K562 (cell line): ENCODE results near the gene GNG7. TPM values are rescaled to one million over a fixed set of nuclear protein-coding genes. Genes with fewer than 3 reads are reported as not detected.

Experiments
- BCOR ChIP-seq: fragments of 450-650 bp; IDR thresholded peaks from 2 replicates; pipeline ENCODE4 v1.6.1; 2016
- EP300 ChIP-seq: IDR thresholded peaks from 2 replicates; pipeline ENCODE4 v1.6.1; 2012; ENCODE audit warnings: low read length, improper control_type of control experiment
- FOXJ3 ChIP-seq: sonication (generic); formaldehyde crosslinking; IDR thresholded peaks from 2 replicates; pipeline ENCODE4 v1.4.0; 2020; ENCODE audit warnings: mild to moderate bottlenecking, missing genetic modification reagents
- KLF10 ChIP-seq: fragments of 250-450 bp; sonication (Bioruptor Pico); IDR thresholded peaks from 2 replicates; pipeline ENCODE4 v1.6.1; 2021; ENCODE audit warnings: matching md5 sums
- POLR2A ChIP-seq: fragments of 450-650 bp; conservative IDR thresholded peaks from 2 replicates; pipeline ENCODE4 v1.6.1; 2016
- POLR3A ChIP-seq: IDR thresholded peaks from 2 replicates; pipeline ENCODE4 v1.6.1; 2011; ENCODE audit warnings: borderline replicate concordance, mild to moderate bottlenecking, moderate library complexity; ENCODE audit not compliant: insufficient read length, insufficient read depth; ENCODE audit errors: extremely low read depth
- RHOXF2B ChIP-seq: fragments of 250-450 bp; sonication (Bioruptor Pico); conservative IDR thresholded peaks from 2 replicates; pipeline ENCODE4 v1.5.1; 2021
- SMARCA5 ChIP-seq: fragments of 450-650 bp; IDR thresholded peaks from 2 replicates; pipeline ENCODE4 v1.6.1; 2016
- TCF3 ChIP-seq: sonication (generic); formaldehyde crosslinking; IDR thresholded peaks from 2 replicates; pipeline ENCODE4 v1.4.0; 2020; ENCODE audit warnings: mild to moderate bottlenecking, missing genetic modification reagents
- ZNF121 ChIP-seq: sonication (generic); formaldehyde crosslinking; conservative IDR thresholded peaks from 2 replicates; pipeline ENCODE4 v1.8.0; 2022; ENCODE audit warnings: missing genetic modification reagents
- ZNF232 ChIP-seq: sonication (generic); formaldehyde crosslinking; IDR thresholded peaks from 2 replicates; pipeline ENCODE4 v1.8.0; 2022; ENCODE audit warnings: mild to moderate bottlenecking, missing genetic modification reagents
- ZNF282 ChIP-seq: sonication (generic); formaldehyde crosslinking; IDR thresholded peaks from 2 replicates; pipeline ENCODE4 v1.8.1; 2023; ENCODE audit warnings: missing genetic modification reagents
- ZNF324 ChIP-seq: fragments of 250-450 bp; sonication (Bioruptor Pico); IDR thresholded peaks from 2 replicates; pipeline ENCODE4 v1.4.0; 2020; ENCODE audit warnings: mild to moderate bottlenecking
- ZNF717 ChIP-seq: fragments of 250-450 bp; sonication (Bioruptor Pico); IDR thresholded peaks from 2 replicates; pipeline ENCODE4 v1.5.0; 2021
- polyA plus RNA-seq, 8 experiments: library from polyadenylated mRNA; depleted of rRNA in 4 of 8; stranded (reverse) in 5 of 8; unstranded in 3 of 8; fragments of >200 nt; fragmentation: Nextera tagmentation in 2 of 8; fragmentation: Illumina TruSeq in 1 of 8; extraction: Ambion mirVana in 2 of 8; extraction: Trizol in 1 of 8; gene quantifications; 2 replicates each; pipeline versions ENCODE4 v1.2.1 to v1.2.3, GENCODE V29; 2011 to 2014; ENCODE audit warnings: inconsistent platforms in 1 of 8, missing spikeins in 1 of 8
- total RNA-seq, 7 experiments: library from RNA; depleted of rRNA in 6 of 7; stranded (reverse); fragments of >200 nt in 6 of 7; fragmentation: Illumina TruSeq in 2 of 7; extraction: Trizol in 2 of 7; gene quantifications; 2 replicates each; pipeline versions ENCODE4 v1.2.1 to v1.2.3, GENCODE V29; 2011 to 2021; ENCODE audit warnings: low replicate concordance in 1 of 7
- TF ChIP-seq, protein P1 (sequence below): fragments of 450-650 bp; IDR thresholded peaks from 2 replicates; pipeline ENCODE4 v1.6.1; 2017; ENCODE audit warnings: antibody characterized with exemption, mild to moderate bottlenecking
- TF ChIP-seq, protein P2 (sequence below): fragments of 250-450 bp; sonication (Bioruptor Pico); IDR thresholded peaks from 2 replicates; pipeline ENCODE4 v1.5.0; 2021; ENCODE audit warnings: mild to moderate bottlenecking, moderate library complexity
- TF ChIP-seq, protein P3 (sequence below): fragments of 250-450 bp; sonication (Bioruptor Pico); IDR thresholded peaks from 2 replicates; pipeline ENCODE4 v1.4.0; 2020; ENCODE audit warnings: mild to moderate bottlenecking, moderate library complexity

GNG7 gene
- total and polyA plus RNA-seq, 9 of the 15 experiments (the other 6 are each of a cell fraction or from before 2014, with no cell fraction given), result 0.01 to 0.20 (median 0.06) TPM; not detected in 1

DNA sequence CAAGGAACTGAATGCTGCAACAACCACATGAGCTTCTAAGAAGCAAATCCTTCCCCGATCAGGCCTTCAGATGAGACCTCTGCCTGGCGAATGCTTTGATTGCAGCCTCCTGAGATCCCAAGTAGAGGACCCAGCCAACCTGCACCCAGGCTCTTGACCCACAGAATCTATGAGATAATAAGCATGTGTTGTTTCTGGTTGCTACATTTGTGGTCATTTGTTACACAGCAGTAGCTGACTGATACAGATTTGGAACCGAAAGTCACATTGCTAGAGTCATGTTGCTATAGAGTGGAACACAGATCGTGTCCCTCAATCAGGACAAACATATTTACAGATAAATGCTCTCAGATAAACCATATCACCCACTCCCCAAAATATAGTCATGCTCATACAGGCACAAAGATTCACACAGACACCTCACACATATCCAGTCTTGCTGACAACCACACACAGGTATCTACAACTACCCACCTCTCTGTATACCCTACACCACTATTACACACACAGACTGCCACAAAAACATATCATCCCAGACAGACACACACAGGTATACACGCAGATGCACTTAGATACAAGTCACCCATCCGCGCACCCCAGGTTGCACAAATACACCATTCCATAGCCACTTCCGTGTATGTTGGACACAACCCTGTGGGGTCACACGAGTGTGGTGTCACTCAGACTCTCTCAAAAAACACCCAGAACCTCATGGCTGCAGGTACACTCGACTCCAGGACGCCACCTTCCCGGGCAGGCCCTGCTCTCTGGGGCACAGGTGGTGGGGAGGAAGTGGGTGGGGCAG, 13.2 kb upstream of the GNG7 start (continued):
- TF ChIP-seq, protein P1, sequence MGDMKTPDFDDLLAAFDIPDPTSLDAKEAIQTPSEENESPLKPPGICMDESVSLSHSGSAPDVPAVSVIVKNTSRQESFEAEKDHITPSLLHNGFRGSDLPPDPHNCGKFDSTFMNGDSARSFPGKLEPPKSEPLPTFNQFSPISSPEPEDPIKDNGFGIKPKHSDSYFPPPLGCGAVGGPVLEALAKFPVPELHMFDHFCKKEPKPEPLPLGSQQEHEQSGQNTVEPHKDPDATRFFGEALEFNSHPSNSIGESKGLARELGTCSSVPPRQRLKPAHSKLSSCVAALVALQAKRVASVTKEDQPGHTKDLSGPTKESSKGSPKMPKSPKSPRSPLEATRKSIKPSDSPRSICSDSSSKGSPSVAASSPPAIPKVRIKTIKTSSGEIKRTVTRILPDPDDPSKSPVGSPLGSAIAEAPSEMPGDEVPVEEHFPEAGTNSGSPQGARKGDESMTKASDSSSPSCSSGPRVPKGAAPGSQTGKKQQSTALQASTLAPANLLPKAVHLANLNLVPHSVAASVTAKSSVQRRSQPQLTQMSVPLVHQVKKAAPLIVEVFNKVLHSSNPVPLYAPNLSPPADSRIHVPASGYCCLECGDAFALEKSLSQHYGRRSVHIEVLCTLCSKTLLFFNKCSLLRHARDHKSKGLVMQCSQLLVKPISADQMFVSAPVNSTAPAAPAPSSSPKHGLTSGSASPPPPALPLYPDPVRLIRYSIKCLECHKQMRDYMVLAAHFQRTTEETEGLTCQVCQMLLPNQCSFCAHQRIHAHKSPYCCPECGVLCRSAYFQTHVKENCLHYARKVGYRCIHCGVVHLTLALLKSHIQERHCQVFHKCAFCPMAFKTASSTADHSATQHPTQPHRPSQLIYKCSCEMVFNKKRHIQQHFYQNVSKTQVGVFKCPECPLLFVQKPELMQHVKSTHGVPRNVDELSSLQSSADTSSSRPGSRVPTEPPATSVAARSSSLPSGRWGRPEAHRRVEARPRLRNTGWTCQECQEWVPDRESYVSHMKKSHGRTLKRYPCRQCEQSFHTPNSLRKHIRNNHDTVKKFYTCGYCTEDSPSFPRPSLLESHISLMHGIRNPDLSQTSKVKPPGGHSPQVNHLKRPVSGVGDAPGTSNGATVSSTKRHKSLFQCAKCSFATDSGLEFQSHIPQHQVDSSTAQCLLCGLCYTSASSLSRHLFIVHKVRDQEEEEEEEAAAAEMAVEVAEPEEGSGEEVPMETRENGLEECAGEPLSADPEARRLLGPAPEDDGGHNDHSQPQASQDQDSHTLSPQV, result no peak
- TF ChIP-seq, protein P2, sequence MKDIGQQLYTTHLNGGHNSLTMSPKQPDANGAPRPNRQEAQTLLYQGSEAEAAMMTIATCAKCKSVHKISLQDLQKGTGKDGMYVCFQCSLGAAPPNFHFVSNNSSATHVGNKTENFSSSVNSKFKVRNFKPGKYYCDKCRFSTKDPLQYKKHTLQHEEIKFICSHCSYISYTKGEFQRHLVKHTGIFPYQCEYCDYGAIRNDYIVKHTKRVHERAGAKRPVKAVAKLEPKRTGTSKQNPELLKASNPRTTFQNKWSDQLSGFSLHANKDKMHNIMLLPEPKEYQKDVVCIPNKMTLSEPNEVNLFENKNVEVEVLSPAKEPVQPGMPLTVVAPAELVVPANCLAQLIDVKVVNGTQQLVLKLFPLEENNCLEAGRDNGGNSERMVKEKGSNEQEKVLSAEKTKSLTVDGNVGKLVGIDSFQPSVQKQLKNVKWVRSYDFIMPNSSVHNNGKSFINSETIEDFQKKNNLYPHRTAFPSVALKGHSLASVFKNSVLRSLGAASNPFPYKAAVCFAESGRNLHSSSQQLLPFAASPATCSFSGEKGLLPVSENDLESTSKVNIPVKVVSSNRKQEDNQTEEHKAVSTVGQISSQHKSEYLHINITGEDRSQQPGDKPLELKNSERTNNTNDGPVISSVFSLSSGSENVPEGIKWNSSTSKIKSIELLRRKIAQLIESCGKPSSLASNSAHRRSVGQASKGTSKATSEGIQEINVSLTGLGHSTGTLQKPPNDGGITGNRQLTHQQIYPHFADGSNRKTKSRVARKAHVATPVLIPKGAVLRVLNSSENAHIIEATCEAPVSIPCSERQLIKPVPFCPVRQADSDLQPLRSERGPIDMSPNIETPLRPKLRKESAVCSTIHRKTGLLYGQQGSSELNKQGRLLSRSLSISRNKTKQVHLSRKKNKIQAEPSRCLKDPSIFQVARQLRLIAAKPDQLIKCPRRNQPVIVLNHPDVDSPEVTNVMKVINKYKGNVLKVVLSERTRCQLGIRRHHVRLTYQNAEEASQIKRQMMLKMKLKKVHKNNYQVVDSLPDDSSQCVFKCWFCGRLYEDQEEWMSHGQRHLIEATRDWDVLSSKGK (CRISPR knock-in tag), result no peak
- TF ChIP-seq POLR2A (no peak), ZNF717 (CRISPR knock-in tag) (no peak), ZNF324 (CRISPR knock-in tag) (no peak), SMARCA5 (no peak), RHOXF2B (CRISPR knock-in tag) (no peak), POLR3A (no peak), ZNF121 (CRISPR knock-in tag) (no peak), TCF3 (CRISPR knock-in tag) (no peak), FOXJ3 (no peak), EP300 (no peak), ZNF232 (CRISPR knock-in tag) (no peak), BCOR (peak; percentile 96), ZNF282 (CRISPR knock-in tag) (no peak), KLF10 (CRISPR knock-in tag) (no peak)
- TF ChIP-seq, protein P3, sequence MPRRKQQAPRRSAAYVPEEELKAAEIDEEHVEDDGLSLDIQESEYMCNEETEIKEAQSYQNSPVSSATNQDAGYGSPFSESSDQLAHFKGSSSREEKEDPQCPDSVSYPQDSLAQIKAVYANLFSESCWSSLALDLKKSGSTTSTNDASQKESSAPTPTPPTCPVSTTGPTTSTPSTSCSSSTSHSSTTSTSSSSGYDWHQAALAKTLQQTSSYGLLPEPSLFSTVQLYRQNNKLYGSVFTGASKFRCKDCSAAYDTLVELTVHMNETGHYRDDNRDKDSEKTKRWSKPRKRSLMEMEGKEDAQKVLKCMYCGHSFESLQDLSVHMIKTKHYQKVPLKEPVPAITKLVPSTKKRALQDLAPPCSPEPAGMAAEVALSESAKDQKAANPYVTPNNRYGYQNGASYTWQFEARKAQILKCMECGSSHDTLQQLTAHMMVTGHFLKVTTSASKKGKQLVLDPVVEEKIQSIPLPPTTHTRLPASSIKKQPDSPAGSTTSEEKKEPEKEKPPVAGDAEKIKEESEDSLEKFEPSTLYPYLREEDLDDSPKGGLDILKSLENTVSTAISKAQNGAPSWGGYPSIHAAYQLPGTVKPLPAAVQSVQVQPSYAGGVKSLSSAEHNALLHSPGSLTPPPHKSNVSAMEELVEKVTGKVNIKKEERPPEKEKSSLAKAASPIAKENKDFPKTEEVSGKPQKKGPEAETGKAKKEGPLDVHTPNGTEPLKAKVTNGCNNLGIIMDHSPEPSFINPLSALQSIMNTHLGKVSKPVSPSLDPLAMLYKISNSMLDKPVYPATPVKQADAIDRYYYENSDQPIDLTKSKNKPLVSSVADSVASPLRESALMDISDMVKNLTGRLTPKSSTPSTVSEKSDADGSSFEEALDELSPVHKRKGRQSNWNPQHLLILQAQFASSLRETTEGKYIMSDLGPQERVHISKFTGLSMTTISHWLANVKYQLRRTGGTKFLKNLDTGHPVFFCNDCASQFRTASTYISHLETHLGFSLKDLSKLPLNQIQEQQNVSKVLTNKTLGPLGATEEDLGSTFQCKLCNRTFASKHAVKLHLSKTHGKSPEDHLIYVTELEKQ (CRISPR knock-in tag), result no peak
